Kidney glomerular epithelial cell (primary cell): ENCODE measurements around the gene GPR62.

Source experiments
- DNase-seq: peaks from one replicate; lab custom pipeline; 2025; lab: John Stamatoyannopoulos, UW

The GPR62 gene

DNA sequence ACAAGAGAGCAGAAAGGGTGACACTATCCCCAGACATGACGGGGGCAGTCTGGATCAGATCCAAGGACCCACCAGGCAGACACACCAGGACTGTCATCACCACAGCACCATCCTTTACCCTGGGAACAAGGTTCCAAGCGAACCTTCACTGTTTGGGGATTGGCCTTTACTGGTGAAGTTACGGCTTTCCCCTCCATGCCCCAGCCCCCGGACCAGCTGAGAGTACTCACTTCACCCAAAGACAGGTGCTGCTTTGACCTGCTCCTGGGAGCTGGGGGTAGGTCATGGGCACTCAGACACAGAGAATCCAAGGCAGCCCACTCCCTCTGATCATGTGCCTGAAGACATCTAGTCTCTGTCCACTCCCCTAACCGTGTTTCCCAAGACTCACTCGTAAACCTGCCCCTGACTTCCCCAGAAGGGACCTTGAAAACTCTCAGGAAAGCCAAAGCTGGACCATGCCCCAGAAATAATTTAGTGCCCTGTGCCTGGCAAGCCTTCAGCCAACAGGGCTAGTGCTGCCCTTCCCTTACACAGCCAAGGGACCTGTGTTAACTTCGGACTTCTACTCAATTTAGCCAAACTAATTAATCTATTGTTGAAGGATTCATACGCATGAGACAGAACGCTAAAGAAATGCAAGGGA is 16.3 kb upstream of the GPR62 start:
- DNase-seq = no peak

DNA sequence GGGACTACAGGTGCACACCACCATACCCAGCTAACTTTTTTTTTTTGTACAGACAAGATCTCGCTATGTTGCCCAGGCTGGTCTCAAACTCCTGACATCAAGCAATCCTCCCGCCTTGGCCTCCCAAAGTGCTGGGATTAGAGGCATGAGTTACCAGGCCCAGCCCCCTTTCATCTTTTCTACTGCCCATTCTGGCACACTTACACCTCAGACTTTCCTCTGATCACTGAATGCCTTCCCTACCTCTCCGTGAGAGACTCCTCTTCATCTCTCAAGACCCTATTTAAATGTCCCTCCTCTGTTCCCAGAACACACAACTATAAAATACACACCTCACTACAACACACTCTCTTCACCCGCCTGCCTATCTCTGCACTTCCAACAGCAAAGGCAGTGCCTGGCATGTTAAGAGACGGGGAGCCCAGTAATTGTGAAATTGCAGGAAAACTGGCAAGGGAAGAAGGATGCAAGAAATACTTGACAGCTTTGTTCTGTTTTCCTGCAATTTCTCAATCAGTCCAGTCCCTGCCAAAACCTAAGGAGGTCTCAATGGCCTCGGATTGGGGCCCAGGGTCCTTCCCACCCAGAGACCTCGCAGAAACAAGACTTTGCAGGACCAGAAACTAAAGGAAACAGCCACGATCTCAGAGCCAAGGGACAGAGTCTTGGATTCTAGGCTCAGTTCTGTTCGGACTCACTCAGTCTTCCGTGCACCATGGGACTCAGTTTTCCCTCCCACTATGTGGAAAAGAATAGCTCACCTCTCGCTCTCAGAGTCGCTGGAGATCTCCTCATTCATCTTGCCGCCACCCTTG is 14.3 kb upstream of the GPR62 start:
- no peak for DNase-seq

DNA sequence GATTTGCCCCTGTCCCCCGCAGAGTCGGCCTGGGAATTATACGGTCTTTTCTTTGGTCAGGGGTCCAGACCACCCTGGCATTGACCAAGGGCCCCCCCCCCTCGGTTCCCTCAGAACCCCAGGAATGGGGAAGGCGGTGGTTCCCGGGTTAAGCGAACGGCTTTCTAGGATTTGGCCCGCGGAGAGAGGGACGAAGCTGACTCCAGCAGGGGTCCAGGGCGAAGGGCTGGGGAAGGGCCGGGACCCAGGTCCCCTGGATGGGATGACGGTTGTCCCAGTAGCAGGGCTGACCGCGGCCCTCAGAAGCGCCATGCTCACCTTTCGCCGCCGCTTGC is 13.8 kb upstream of the GPR62 start:
- DNase-seq = no peak

DNA sequence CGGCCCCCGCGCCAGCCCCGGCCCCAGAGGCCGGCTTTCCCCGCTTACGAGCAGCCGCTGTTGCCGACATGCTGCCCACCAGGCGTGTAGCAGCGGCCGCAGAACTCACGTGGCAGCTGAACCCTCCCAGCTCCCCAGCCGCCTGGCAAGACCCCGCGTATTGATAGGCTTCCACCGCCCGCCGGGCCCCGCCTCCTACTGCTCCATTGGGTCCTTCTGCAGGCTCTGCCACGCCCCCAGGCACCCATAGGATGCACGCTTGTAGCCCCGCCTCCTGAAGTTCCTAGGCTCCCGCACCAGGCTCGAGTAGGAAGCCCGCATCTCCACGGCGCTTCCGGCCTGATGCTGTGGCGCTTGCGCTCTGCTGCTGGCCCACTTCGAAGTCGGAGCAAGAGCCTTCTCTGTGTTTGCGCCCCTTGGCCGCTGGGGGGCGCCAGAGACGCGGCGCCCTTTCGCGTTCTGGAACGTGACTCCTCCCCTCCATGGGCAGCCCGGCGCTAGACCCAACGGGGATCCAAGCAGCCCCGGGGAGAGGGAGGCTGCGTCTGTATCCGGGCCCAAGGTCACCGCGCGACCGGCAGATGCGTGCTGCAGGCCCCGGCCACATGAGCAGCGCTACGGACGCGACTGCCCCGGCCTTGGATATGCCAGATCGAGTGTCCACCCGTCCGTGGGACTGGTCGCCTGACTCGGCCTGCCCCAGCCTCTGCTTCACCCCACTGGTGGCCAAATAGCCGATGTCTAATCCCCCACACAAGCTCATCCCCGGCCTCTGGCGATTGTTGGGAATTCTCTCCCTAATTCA is 13.2 kb upstream of the GPR62 start, which contains the start of the genes PARP3 and RRP9:
Gene PARP3, plus strand, starts transcription at position 566 of the 805 bp plus-strand sequence. CDS start 993 bp downstream, outside the sequence.
Gene RRP9, minus strand, starts transcription at position 107 of the 805 bp plus-strand sequence. Its CDS starts 37 bp downstream, at position 70.
- peak; percentile 99 for DNase-seq

DNA sequence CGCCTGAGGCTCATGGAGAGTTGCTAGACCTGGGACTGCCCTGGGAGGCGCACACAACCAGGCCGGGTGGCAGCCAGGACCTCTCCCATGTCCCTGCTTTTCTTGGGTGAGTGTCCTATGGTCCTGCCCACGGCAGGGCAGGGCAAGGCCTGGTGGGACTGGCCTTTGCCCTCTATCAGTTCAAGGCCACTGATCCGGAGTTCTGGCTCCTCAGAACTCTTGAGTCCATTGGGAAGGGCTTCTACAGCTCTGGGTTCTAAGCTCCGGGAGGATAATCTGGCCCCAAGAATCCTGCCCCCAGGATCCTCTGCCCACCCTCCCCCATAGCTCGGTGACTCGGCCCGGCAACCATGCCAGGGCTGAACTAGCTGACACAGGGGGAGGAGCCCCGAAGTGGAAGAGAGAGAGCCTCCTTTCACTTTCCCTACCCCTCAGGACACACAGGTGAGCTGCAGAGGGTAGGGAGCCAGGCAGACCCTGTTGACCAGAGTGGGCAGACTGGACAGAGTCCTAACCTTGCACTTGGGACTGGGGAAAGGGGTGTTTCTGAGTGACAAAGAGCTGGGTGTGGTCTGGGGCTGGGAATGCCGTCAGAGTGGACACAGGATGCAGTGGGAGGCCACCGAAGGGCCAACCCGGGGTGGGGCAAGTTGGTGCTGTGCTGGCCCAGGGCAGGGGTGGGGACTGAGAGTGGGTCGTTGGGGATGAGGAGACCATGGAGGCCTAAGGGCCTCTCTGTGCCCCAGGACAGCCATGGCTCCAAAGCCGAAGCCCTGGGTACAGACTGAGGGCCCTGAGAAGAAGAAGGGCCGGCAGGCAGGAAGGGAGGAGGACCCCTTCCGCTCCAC is 12.4 kb upstream of the GPR62 start:
- DNase-seq = peak; percentile 36

DNA sequence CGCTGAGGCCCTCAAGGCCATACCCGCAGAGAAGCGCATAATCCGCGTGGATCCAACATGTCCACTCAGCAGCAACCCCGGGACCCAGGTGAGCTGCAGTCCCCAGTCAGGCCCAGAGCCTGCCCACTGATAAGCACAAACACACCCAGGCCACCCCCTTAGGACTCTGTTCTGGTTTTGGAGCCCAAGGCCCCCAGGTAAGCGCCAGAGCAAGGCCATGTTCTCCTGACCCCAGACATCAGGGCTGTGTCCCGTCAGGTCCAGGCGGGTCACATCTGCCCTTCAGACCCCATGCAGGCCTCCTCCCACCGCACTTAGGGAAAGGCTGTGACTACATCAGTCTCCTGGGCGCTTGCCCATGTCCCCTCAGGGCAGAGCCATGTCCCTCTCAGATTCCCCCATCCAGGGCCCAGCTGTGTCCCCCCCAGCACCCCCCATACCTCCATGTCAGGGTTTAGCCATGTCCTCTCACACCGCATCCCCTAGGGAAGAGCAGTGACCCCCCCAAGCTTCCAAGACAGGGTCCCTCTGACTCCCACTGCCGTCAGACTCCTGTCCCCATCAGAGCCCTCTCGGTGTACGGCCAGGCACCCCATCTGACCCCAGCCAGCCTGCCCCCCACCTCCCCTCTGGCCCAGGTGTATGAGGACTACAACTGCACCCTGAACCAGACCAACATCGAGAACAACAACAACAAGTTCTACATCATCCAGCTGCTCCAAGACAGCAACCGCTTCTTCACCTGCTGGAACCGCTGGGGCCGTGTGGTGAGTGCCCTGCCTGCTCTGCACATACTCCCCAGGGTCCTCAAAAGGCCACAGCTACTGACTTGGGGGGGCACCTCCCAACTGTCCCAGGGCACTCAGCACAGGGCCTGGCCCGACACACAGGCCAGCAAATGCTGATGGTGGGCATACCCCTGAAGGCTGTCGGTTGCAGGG is 11.5 kb upstream of the GPR62 start:
- DNase-seq = no peak

DNA sequence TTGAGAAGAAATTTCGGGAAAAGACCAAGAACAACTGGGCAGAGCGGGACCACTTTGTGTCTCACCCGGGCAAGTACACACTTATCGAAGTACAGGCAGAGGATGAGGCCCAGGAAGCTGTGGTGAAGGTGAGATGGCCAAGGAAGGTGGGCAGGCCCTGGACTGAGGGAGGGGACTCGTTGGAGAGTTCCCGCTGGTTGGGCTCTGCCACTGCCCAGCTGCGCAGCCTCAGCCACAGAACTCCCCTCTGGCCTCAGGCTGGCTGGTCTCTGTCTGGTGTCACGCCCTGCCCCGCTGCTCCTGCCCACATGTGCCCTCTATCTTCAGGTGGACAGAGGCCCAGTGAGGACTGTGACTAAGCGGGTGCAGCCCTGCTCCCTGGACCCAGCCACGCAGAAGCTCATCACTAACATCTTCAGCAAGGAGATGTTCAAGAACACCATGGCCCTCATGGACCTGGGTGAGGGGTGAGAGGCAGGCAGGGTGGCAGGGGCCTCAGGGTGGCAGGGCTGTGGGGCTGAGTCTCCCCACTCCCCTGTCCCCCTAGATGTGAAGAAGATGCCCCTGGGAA is 10.6 kb upstream of the GPR62 start:
- DNase-seq = no peak

DNA sequence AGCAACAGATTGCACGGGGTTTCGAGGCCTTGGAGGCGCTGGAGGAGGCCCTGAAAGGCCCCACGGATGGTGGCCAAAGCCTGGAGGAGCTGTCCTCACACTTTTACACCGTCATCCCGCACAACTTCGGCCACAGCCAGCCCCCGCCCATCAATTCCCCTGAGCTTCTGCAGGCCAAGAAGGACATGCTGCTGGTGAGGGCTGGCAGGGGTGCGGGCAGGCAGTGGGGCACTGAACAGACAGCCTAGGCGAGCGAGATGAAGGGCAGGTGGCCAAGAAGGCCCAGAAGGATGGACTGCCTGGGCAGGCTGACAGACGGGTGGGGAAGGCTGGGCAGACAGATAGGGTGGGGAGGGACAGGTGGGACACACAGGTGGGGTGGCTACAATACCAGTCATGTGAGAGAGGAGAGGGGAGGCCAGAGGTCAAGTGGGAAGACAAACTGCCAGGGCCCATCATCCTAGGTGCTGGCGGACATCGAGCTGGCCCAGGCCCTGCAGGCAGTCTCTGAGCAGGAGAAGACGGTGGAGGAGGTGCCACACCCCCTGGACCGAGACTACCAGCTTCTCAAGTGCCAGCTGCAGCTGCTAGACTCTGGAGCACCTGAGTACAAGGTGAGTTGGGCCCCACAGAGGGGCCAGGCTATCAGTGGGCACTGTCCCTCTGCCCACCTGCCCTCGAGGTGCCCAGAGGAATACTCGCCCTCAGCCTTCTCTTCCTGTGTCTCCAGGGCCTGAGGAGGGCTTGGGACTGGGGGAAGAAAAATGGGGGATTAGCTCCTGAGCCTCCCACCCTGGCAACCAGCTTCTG is 9.9 kb upstream of the GPR62 start:
- no peak for DNase-seq

DNA sequence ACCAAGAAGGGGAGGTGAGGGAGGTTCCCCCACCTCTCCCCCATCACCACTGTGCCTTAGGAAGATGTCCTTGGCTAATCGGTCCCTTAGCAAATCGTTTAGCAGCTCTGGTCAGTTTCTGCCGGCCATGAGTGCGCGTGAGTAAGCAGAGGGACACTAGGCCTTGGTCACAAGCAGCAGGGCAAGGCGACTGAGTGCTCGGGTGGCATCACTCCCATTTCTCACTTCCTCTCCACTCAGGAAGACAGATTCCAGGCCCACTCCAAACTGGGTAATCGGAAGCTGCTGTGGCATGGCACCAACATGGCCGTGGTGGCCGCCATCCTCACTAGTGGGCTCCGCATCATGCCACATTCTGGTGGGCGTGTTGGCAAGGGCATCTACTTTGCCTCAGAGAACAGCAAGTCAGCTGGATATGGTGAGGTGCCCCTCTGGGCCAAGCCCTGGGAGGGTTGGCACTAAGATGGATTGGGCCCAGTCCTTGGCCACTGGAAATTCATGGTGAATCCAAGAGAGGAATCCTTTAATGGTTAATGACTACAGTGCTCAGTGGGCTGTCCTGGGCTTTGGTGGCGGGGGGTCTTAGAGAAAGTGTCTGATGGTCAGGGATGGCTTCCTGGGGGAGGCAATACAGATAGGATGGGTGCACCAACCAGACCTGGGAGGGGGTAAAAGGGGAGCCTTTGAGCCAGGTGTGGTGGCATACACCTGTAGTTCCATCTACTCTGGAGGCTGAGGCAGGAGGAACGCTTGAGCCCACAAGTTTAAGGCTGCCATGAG is 9.1 kb upstream of the GPR62 start:
- DNase-seq = no peak

DNA sequence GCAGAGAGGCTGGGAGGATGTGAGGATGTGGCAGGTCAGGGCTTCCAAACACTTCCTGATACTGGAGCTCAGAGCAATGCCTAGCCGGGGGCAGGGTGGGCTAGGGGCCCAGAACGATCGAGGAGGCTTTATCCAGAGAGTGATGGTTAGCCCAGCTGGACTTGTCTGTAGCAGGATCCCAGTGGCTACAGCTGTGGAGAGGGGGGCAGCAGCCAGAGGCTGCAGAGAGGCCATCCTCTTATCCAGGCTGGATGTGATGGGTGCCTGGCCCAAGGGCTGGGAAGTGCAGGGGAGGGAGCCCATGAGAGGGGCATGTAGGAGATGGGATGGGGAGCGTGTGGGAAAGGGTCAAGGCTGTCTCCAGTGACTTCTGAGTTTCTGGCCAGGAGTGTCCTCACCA is 8.4 kb upstream of the GPR62 start:
- DNase-seq = no peak

DNA sequence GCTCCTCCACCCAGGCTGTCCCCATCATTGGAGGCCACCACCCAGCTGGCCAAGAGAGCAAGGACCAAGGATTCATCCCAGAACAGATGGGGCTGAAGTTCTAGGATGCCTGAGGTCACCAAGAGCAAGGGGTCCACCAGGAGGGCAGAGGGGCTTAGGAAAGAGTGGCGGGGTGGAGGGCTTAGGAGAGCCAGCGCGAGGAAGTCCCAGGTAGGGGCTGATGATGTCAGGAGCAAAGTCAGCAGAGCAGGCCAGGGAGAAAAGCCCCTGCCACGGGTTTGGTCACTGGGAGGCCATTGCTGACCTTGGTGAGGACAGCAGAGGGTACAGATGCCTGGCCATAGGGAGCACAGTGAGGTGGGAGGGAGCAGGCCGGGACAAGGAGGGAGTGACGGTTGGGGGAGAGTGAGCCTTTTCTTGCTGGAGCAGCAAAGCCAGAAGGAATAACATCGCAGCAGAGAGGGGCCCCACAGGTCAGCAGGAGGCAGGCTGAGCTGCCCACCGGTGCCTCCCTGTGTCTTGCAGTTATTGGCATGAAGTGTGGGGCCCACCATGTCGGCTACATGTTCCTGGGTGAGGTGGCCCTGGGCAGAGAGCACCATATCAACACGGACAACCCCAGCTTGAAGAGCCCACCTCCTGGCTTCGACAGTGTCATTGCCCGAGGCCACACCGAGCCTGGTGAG is 7.8 kb upstream of the GPR62 start:
- DNase-seq = no peak

DNA sequence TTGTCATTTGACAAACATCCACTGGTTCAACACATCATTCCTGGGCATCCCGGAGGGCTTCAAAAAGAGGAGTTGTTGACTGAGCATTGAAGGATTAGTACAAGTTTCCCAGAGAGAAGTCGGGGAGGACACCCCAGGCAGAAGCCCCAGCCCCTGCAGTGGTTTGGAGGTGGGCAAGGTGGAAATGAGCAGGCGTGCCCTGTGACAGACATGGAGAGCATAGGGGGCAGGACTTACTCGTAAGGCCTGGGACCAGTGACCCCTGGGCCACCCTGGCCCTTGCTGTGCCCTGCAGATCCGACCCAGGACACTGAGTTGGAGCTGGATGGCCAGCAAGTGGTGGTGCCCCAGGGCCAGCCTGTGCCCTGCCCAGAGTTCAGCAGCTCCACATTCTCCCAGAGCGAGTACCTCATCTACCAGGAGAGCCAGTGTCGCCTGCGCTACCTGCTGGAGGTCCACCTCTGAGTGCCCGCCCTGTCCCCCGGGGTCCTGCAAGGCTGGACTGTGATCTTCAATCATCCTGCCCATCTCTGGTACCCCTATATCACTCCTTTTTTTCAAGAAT is 7.1 kb upstream of the GPR62 start:
- DNase-seq = no peak

DNA sequence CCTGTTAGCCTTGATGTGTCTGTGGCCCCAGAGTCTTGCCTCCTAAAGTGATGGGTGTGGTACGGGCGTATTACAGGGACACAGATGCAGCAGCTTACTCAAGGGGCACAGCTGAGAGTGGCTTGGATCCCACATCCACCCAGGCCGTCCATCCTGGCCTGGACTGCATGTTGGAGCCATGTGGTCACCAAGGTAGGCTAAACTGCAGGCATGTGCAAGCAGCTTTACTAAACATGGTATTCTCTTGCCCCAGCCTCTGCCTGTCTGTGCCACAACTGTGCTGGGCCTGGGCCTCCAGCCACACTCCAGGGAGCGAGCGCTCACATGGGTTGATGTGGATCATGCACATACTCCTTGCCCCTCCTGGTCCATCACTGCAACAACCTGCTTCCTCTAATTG is 6.1 kb upstream of the GPR62 start:
- DNase-seq = no peak

DNA sequence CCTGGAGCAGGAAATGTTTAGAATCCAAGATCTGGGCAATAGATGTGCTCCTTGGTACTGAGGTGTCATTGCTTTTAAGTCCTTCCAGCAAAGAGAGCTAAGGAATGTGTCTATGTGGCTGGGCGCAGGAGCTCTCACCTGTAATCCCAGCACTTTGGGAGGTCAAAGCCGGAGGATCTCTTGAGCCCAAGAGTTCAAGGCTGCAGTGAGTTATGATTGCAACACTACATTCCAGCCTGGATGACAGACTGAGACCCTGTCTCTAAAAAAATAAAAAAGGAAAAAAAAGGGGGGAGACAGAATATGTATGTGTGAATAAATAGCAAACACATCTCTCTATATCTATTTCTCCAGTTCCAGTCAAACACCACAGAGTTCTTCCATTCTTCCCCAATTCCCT is 4.3 kb upstream of the GPR62 start:
- DNase-seq = no peak

DNA sequence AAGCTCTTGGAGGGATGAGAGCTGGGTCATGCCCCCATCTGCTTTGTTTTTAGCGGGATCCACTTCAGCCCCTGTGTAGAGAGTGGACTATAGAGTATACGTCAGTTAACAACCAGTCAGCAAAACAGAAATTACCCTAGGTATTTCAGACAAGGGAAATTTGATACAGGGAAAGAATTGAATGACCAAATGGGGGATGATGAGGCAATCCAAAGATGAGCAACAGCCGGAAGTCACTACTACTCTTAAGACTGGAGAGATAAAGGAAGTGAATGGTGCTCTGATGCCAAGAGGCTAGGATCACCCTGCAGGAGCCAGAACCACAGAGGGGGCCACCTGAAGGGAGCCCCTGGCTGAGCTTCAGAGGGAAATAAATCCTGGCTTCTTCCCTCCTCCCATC is 1.7 kb upstream of the GPR62 start:
- DNase-seq = no peak

DNA sequence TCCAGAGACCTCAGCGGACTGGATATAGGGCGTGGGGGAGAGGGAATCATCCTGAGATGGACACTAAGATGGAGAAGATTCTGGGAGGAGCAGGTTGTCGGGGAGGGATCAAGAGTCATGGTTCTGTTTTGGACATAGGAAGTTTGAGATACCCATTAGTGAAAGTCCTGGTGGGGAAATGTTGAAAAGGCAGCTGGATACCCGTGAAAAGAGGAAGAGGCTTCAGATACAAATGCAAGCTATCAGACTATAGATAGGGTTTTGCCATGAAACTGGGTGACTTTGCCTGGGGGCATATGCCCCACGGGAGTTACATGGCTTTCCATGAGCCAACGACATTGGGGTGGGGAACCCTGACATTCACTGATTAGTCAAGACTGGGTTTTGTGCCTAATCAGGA is 1.1 kb upstream of the GPR62 start:
- no peak for DNase-seq

DNA sequence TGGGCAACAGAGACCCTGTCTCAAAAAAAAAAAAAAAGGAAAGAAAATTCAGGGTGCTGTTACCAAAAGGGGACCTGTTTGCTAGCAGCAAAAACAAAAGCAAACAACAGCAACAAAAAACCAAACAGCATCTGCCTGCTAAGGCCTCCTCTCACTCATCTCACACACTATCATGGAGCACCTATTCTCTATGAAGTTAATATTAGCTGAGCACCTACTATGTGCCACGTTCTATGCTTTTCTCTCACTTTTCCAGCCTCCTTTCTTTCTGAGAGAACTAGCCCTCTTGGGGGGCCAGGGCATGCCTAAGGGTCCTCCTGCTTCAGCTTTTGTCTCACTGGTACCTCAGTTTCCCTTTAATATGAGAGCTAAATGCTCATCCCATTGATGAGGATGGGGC is 468 bp upstream of the GPR62 start:
- DNase-seq = no peak
